Motor neuron (in vitro differentiated cells): ENCODE data around the gene FMNL1. TPM values are rescaled to one million over a fixed set of nuclear protein-coding genes. Genes with fewer than 3 reads are reported as not detected.

Source experiments
- ATAC-seq, 8 experiments: fragments of 200-7000 bp; cut with Tn5 transposase; replicated peaks in 6 of 8; 2 replicates each; pipeline ENCODE4 v1.8.0; 2021; ENCODE audit warnings: mild to moderate bottlenecking in 8 of 8, moderate library complexity in 8 of 8
- H3K27ac ChIP-seq, 2 donors: fragments of 250-450 bp; sonication (Bioruptor Pico); 2 replicates each; pipeline ENCODE4 v1.9.0; 2021; ENCODE audit warnings: antibody characterized with exemption in 2 of 2, mild to moderate bottlenecking in 2 of 2, moderate library complexity in 1 of 2
- H3K4me1 ChIP-seq, 2 donors: fragments of 250-450 bp; sonication (Bioruptor Pico); replicated peaks in 1 of 2; 2 replicates each; pipeline ENCODE4 v1.6.1; 2021; ENCODE audit warnings: antibody characterized with exemption in 2 of 2, mild to moderate bottlenecking in 2 of 2, moderate library complexity in 1 of 2
- H3K4me3 ChIP-seq, 5 donors: fragments of 250-450 bp; sonication (Bioruptor Pico); 2 replicates each; pipeline ENCODE4 v1.9.0; 2021; ENCODE audit warnings: antibody characterized with exemption in 5 of 5, mild to moderate bottlenecking in 5 of 5, moderate library complexity in 4 of 5
- WGBS, 10 experiments: fragments of 450-650 bp; shearing (Covaris generic); methylation state at CpG; one replicate each; pipeline ENCODE4 v1.0.0; 2022; 5-methylcytosine and 5-hydroxymethylcytosine counted together
- in situ Hi-C, 9 experiments: fragments of 400-800 bp; cut with MboI; loops; one replicate each; pipeline ENCODE4 v1.15.0; 2021; ENCODE audit warnings: low sequenced_read_pairs in 9 of 9, low pct_unique_long_range_greater_than_20kb in 2 of 9; ENCODE audit not compliant: unreplicated experiment in 9 of 9
- total RNA-seq, 8 experiments: library from RNA; unstranded; fragments of 300-600 nt; gene quantifications; 2 replicates each; pipeline versions ENCODE4 v1.2.3 to v1.2.4, GENCODE V29; 2022

The FMNL1 gene
- total RNA-seq, 8 experiments from 2014 or later: 1.1 to 5.6 (median 2.3) TPM

DNA sequence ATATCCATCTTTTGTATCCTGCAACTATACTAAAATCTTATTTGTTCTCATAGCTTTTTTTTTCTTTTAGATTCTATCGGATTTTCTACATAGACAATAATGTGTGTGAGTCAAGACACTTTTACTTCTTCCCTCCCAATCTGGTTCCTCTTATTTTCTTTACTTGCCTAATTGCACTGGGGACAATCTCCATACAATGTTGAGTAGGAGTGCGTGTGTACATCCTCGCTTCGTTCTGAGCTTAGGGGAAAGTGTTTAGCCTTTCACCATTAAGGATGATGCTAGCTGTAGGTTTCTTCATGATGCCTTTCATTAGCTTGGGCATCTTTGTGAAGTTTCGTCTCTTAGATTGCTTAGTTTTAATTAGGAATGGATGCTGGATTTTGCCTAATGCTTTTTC, 37.3 kb downstream of the FMNL1 start:
- no peak for ATAC-seq
- 56 to 88% (median 62%) methylated on average over 3 to 5 of the region's 5 CpGs for WGBS, 10 experiments
- in situ Hi-C loops: no loop called here
- H3K4me3 ChIP-seq: no peak overlapping the region
- peaks cover 3 to 17% of the 10 kb centered on the region in 2 donors for H3K4me1 ChIP-seq
- no peak overlapping the region for H3K27ac ChIP-seq

DNA sequence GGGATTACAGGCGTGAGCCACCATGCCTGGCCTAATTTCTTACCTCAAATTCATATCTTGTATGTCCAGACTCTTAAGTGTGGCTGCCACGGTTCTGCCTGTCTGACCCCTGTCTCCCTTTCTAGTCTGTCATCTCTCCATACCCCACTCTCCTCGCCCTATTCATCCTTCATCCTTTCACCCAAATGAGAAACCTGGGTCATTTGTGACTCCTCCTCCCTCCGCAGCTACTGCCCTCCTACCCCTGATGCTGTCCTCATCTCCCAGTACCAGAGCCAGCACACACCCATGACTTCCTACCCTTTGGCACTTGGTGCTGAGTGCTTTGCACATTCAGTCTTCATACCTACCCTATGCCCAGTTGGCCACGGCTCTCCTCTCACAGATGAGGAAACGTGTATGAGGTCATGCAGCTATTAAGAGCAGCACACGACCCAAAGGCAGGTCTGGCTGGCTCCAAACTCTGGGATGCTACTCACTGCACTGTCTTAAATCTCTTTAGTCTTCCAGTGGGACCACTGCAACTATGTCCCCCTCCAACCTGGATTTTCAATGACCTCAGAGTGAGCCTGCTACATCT, 38.6 kb downstream of the FMNL1 start:
- ATAC-seq: peak in 1 of 8 experiments; percentile 21
- Histone ChIP-seq H3K4me1 (peaks cover 3 to 9% of the 10 kb centered on the region in 2 donors), H3K4me3 (no peak overlapping the region), H3K27ac (no peak overlapping the region)
- WGBS, 10 experiments: 50 to 100% (median 83%) methylated on average over 1 to 7 of the region's 7 CpGs; no CpG with 5 or more reads in 2 of the 10 experiments
- in situ Hi-C loops: no loop called here

DNA sequence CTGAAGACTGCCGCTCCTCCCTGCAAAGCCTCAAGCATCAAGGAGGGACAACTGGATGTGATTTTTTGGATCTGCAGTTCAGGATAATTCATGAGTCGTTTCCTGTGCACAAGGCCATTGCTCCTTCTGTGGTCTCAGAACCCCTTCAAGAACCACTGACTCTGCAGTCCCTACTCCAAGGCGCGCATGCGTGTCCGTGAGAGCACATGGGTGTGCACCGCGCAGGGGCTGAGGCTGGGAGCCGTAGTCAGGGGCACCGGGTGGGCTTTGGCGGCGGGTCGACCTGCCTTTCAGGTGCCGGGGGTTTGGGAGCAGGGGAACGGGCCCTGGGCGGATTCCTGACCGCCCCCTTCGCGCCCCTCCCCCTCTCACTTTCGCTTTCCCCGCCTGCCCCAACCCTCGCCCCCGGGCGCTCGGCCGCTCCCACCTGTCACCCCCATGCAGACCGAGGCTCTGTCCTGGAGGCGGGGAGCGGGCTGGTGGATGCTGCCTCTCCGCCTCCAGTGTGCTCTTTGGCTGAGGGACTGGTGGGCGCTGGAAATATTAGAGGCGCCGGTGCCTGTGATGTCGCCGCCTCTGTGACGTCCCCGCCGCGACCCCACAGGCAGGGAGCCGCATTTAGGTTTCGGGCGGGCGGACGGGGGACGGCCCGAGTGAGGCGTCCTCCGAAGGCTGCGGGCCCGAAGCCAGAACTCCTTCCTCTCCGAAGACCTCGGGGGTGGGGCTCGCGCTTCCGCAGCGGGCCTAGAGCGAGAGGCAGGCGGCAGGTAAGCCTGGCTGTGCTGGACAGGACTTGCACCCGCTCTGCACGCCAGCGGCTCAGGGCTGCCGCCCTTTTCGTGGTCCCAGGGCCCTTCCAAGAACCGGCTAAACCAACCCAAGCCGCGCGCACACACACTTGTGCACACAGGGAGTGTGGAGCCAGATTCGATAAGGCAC, 40.2 kb downstream of the FMNL1 start, which contains the start of gene SPATA32:
Gene SPATA32, minus strand, starts transcription at position 518 of the 939 bp plus-strand sequence. Its CDS starts 78 bp downstream, at position 440.
- Histone ChIP-seq H3K4me1 (peaks cover 3 to 9% of the 10 kb centered on the region in 2 donors), H3K27ac (no peak within 1 kb of the TSS), H3K4me3 (peak within 1 kb of the TSS; percentile 38 to 50 (median 38))
- ATAC-seq: peak; percentile 46 to 90 (median 76)
- in situ Hi-C loops: no loop called here
- WGBS, 10 experiments: 11 to 88% (median 62%) methylated on average over 1 to 6 of the region's 68 CpGs; no CpG with 5 or more reads in 5 of the 10 experiments

DNA sequence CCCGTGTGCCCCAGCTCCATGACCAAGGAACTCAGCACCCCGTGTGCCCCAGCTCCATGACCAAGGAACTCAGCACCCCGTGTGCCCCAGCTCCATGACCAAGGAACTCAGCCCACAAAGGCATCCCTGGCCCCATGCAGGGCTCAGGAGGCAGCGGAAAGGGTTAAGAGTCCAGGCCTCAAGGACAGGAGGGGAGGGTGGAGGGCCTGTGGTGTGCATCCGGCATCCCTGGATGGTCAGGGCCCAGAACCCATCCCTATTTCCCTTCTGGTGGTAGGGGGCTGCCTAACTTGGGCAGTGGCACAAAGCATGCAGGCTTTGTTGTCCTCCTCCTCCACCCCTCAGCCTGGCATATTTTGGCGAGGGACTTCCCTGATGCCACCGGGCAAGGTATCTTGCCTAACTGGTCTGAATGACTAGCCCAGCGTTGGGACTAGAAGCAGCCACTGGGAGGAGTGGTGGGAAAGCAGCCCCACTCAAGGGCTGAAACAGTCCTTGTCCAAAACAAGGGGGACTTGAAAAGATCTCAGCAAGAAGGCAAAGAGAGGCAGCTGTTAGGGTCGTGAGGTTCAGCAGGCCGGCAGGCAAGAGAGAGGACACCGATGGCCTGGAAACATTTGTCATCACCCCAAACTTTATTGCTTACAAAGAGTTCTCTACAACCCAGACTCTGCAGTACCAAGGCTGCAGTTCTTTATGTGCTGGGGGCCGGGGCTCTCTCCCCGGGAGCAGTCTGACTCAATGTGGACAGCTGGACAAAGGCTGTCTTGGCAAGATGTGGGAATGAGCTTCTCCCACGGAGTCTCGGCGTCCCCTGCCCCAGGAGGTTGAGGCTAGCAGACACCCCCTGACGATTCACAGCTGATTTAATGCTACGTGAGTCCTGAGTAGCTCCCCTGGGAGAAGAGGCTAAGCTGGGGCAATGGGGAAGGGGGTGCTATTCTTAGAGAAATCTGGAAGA, 41.1 kb downstream of the FMNL1 start:
- in situ Hi-C loops: no loop called here
- peak overlapping the region in 3 of 5 donors; percentile 38 to 50 (median 42) for H3K4me3 ChIP-seq
- H3K27ac ChIP-seq: no peak overlapping the region
- 0 to 92% (median 60%) methylated on average over 1 to 11 of the region's 18 CpGs; no CpG with 5 or more reads in 1 of the 10 experiments for WGBS, 10 experiments
- ATAC-seq: peak in 1 of 8 experiments; percentile 7
- peaks cover 3 to 9% of the 10 kb centered on the region in 2 donors for H3K4me1 ChIP-seq

DNA sequence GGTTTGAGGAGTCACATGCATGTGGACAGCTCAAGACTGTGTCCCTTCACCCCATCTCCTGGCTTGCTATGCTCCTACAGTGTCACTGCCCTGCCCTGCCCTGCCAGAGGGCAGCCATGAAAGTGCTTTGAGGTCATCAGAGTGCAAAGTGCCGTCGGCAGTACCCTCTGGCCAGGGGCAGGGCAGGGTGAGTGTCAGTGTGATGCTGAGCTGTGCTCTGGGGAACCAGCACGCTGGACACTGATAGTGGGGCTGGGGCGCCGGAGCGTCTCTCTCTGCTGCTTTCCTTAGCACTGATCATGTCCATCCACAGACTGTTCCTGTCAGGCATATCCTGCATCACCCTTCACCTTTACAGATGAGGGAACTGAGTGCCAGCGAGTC, 41.8 kb downstream of the FMNL1 start:
- no peak for ATAC-seq
- WGBS, 10 experiments: 50 to 100% (median 80%) methylated on average over 1 to 2 of the region's 7 CpGs; no CpG with 5 or more reads in 7 of the 10 experiments

DNA sequence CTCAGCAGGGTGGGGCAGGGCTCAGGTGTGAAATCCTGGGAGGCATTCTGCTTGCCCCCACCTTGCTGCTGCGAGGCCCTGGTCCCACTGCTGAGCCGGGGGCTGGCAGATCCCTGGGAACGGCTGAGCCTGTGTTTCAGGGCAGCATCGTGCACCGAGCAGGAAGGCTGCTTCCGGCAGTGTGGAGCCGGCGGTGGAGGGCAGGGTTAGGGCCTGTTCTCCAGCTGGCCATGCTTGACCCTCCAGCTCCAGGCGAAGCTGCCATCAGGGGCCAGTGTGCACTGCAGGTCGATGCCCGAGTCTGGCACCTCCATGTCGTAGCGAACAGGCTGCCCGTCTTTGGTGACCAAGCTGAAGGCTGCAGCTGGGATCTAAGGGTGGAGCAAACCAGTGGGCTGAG, 42.7 kb downstream of the FMNL1 start:
- in situ Hi-C loops: no loop called here
- H3K27ac ChIP-seq: no peak overlapping the region
- WGBS, 10 experiments: 88 to 100% methylated on average over 1 to 8 of the region's 14 CpGs; no CpG with 5 or more reads in 8 of the 10 experiments
- no peak overlapping the region for H3K4me3 ChIP-seq
- H3K4me1 ChIP-seq: peaks cover 3 to 9% of the 10 kb centered on the region in 2 donors
- no peak for ATAC-seq

More for the DNA sequence above, 41.8 kb downstream of the FMNL1 start:
- in situ Hi-C loops: no loop called here
- no peak overlapping the region for H3K27ac ChIP-seq
- no peak overlapping the region for H3K4me3 ChIP-seq
- peaks cover 3 to 9% of the 10 kb centered on the region in 2 donors for H3K4me1 ChIP-seq

DNA sequence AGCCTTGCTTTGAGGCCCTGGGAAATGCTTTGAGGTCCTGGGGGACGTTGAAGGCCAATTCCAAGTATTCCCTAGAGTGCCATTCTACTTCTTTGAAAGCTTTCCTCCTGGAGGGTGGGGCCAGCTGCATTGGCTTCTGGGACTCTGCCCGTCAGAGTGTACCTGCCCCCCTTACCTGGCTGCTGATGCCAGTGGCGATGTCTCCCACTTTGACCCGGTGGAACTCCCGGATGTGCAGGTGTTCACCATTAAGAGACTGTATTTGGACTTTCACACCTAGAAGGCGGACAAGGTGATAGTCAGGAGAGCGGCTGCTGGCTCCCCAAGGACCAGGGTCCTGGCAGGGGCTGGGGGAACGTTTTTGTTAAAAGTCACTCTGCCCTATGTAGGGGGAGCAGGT, 43.3 kb downstream of the FMNL1 start:
- in situ Hi-C loops: no loop called here
- ATAC-seq: no peak

DNA sequence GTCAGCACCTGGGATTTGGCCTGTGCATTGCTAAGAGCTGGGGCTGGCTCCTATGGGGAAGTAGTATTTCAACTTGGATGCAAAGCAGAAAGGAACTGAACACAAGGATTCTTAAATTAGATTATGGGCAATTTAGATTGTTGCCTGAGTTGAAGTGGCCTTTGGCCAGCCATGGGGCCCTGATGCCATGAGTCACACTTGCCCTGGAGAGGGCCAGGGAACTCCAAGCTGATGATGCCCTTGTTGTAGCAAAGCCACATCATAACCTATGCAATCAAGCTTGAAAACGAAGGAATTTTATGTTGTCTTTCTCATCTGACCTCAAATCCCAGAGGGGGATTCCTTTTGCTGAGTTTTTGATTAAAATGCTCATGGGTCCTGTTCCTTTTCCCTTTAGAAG, 44.1 kb downstream of the FMNL1 start:
- Histone ChIP-seq H3K4me1 (peaks cover 3 to 9% of the 10 kb centered on the region in 2 donors), H3K27ac (no peak overlapping the region), H3K4me3 (no peak overlapping the region)
- 0 to 80% (median 75%) methylated on average over 1 of the region's 1 CpG; no CpG with 5 or more reads in 7 of the 10 experiments for WGBS, 10 experiments
- in situ Hi-C loops: no loop called here
- peak in 2 of 8 experiments; percentile 30 to 66 for ATAC-seq

More for the DNA sequence above, 43.3 kb downstream of the FMNL1 start:
- 14 to 100% (median 77%) methylated on average over 1 to 3 of the region's 8 CpGs; no CpG with 5 or more reads in 4 of the 10 experiments for WGBS, 10 experiments
- no peak overlapping the region for H3K27ac ChIP-seq
- no peak overlapping the region for H3K4me3 ChIP-seq
- H3K4me1 ChIP-seq: peaks cover 3 to 9% of the 10 kb centered on the region in 2 donors

DNA sequence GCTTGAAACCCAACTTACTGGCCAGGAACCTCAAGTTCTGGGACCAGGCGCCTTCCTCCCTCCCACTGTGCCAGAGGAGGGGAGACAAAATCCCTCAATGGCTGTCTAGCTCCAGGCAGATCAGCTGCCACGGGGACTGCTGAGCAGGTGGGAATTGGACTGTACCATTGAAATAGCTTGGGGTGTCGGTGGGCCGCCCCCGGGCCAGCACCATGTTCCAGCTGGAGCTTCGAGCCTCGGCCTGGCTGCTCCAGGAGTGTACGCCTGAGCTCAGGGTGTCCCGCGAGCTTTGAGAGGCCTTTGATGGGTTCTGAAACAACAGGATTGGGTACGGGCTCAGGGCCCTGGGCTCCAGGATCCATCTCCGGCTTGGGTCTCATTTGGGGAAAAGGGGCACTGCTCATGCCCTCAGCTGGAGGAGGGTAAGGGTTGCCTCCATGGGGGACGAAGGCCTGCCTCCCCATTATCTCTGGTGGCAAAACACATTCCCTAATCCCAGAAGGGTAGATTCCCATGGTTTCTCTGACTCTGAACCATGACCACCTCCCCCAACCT, 44.8 kb downstream of the FMNL1 start:
- peaks cover under 1 to 8% of the 10 kb centered on the region in 2 donors for H3K4me1 ChIP-seq
- H3K4me3 ChIP-seq: no peak overlapping the region
- WGBS, 10 experiments: 85 to 100% (median 100%) methylated on average over 1 to 5 of the region's 13 CpGs; no CpG with 5 or more reads in 3 of the 10 experiments
- no peak overlapping the region for H3K27ac ChIP-seq
- ATAC-seq: no peak
- in situ Hi-C loops: no loop called here

DNA sequence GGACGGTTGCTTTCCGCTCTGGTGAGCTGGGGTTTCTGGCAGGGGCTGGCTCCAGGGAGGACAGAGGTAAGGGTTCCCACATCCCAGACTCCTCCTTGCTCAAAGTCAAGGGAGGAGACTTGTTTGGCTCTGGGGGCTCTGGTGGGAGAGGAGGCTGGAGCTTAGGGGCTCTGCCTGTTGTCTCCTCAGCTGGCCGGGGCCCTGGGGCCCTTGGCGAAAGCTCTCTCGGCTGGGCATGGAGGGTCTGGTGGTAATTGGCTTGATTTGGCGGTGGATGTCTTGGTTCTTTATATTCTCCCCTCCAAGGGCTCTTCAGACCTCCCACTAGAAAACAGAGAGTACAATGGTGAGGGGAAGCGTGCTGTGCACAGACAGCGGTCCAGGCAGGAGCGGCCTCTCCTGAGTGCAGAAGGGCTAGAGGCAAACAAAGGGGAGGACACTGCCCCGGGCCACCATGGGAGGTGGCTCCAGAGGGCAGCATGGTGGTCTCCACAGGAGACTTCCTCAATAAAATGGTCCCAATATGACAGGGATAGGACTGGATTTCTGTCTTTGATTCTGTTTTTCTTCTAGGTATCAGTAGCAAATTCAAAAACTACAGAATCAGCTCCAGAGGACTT, 45.9 kb downstream of the FMNL1 start:
- peaks cover 0 to 2% of the 10 kb centered on the region in 2 donors for H3K4me1 ChIP-seq
- no peak overlapping the region for H3K4me3 ChIP-seq
- 90 to 100% (median 97%) methylated on average over 2 to 5 of the region's 10 CpGs; no CpG with 5 or more reads in 7 of the 10 experiments for WGBS, 10 experiments
- in situ Hi-C loops: no loop called here
- ATAC-seq: no peak
- H3K27ac ChIP-seq: no peak overlapping the region

DNA sequence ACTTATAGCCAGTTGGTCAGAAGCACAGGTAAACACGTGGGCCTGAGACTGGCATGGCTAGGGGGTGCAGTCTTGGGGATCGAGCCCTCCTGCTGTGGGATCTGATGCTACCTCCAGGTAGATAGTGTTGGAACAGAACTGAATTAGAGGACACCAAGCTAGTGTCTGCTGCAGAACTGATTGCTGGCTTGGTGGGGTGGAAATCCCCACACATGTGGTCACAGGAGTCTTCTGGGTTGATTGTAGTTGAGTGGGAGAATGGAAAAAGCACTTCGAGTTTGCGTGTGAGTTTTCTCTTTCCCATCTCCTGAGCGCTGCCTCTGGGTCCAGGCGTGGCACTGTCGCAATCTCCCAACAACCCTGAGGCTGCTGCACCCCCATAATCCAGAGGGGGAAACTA, 48.2 kb downstream of the FMNL1 start:
- no peaks in the 10 kb centered on the region for H3K4me1 ChIP-seq
- no peak overlapping the region for H3K4me3 ChIP-seq
- in situ Hi-C loops: loop anchor here in 1 of 9 experiments (5.0 kb wide), 1 partner anchor 107 kb away; no protein-coding TSS in a partner anchor
- 60 to 100% (median 89%) methylated on average over 1 to 3 of the region's 7 CpGs; no CpG with 5 or more reads in 5 of the 10 experiments for WGBS, 10 experiments
- no peak for ATAC-seq
- no peak overlapping the region for H3K27ac ChIP-seq
